Endothelial cell (in vitro differentiated cells): ENCODE measurements around the gene ABCB4. TPM values are rescaled to one million over a fixed set of nuclear protein-coding genes. Genes with fewer than 3 reads are reported as not detected.
A peak's percentile ranks its signal among the peaks of the same experiment; 100 is the strongest.
"Not testable (repeated sequence)": the region's sequence is repeated elsewhere in the genome, so short reads cannot be mapped to it uniquely, and the experiment has no call there.

Experiments used
- DNase-seq: peaks from one replicate; pipeline ENCODE4 v3.0.0; 2021; ENCODE audit warnings: low spot score
- H3K27ac Mint-ChIP-seq: one replicate; pipeline ENCODE4 v1.8.0; 2021; ENCODE audit warnings: mixed read lengths, inconsistent platforms; ENCODE audit not compliant: unreplicated experiment
- H3K27me3 Mint-ChIP-seq: one replicate; pipeline ENCODE4 v1.8.0; 2021; ENCODE audit warnings: mild to moderate bottlenecking, moderate library complexity, mixed read lengths, inconsistent platforms; ENCODE audit not compliant: unreplicated experiment
- H3K36me3 Mint-ChIP-seq: one replicate; pipeline ENCODE4 v1.8.0; 2021; ENCODE audit warnings: mild to moderate bottlenecking, low read depth, mixed read lengths, inconsistent platforms; ENCODE audit not compliant: unreplicated experiment
- H3K4me1 Mint-ChIP-seq: one replicate; pipeline ENCODE4 v1.8.0; 2021; ENCODE audit warnings: mild to moderate bottlenecking, mixed read lengths, inconsistent platforms; ENCODE audit not compliant: unreplicated experiment
- H3K4me3 Mint-ChIP-seq: one replicate; pipeline ENCODE4 v1.8.0; 2021; ENCODE audit warnings: mild to moderate bottlenecking, mixed read lengths, inconsistent platforms; ENCODE audit not compliant: unreplicated experiment
- H3K9me3 Mint-ChIP-seq: one replicate; pipeline ENCODE4 v1.8.0; 2021; ENCODE audit warnings: mixed read lengths, inconsistent platforms; ENCODE audit not compliant: unreplicated experiment
- total RNA-seq: library from RNA; stranded (reverse); fragmentation: NEBNext Ultra II Directional; extraction: Animal tissue kit (Norgen Biotek cat#: 25700); gene quantifications from one replicate; pipeline ENCODE4 v1.2.1, GENCODE V29; 2021; ENCODE audit not compliant: unreplicated experiment
- TF ChIP-seq, protein P1 (sequence below): fragments of 200-600 bp; sonication (generic); IDR thresholded peaks from one replicate; pipeline ENCODE4 v1.5.0; 2021; ENCODE audit warnings: antibody characterized with exemption; ENCODE audit not compliant: unreplicated experiment

Gene ABCB4
- total RNA-seq, 1 donor from 2014 or later, result 3.0 TPM

DNA sequence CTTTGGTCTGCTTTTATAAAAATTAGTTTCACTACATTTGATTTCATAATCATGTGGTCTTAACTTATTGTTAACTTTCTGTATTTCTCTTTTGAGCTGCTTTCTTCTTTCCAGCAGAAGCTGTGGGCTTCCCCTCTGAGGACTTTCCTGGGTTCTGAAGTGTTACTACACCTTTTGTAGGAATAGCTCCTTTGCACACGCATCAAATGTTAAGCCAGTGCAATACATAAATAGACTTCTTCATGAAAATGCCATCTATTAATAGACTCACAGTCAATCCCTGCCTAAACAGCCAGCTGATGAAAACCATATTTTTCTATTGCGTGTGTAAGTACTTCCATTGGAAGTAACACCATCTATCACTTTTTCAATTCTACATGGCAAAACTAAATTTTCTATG is 1.5 kb downstream of the ABCB4 start:
- no peak overlapping the region for H3K4me3 Mint-ChIP-seq
- no peak for DNase-seq
- peaks cover 4% of the 10 kb centered on the region for H3K27me3 Mint-ChIP-seq
- TF ChIP-seq, protein P1, sequence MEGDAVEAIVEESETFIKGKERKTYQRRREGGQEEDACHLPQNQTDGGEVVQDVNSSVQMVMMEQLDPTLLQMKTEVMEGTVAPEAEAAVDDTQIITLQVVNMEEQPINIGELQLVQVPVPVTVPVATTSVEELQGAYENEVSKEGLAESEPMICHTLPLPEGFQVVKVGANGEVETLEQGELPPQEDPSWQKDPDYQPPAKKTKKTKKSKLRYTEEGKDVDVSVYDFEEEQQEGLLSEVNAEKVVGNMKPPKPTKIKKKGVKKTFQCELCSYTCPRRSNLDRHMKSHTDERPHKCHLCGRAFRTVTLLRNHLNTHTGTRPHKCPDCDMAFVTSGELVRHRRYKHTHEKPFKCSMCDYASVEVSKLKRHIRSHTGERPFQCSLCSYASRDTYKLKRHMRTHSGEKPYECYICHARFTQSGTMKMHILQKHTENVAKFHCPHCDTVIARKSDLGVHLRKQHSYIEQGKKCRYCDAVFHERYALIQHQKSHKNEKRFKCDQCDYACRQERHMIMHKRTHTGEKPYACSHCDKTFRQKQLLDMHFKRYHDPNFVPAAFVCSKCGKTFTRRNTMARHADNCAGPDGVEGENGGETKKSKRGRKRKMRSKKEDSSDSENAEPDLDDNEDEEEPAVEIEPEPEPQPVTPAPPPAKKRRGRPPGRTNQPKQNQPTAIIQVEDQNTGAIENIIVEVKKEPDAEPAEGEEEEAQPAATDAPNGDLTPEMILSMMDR, result no peak
- no peaks in the 10 kb centered on the region for H3K36me3 Mint-ChIP-seq
- no peak overlapping the region for H3K27ac Mint-ChIP-seq
- peaks cover 11% of the 10 kb centered on the region for H3K4me1 Mint-ChIP-seq
- no peaks in the 10 kb centered on the region for H3K9me3 Mint-ChIP-seq

DNA sequence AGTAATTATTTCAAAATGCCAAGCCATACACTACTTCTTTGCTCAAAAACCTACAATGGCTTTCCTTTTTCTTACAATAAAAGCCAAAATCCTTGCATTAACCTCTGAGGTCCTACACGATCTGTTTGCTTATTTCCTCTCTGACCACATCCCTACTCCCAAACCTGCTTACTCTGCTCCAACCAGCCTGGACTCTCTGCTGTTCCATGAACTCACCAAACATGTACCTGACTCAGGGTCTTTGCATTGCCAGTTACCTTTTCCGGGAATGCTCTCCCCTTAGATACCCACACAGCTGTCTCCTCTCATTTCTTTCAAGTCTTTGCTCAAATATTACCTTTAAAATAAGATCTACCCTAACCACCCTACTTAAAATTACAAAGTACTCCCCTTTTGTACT is 2.3 kb downstream of the ABCB4 start:
- no peak overlapping the region for H3K4me3 Mint-ChIP-seq
- no peaks in the 10 kb centered on the region for H3K36me3 Mint-ChIP-seq
- no peak overlapping the region for H3K27ac Mint-ChIP-seq
- DNase-seq, result no peak
- peaks cover 4% of the 10 kb centered on the region for H3K27me3 Mint-ChIP-seq
- H3K9me3 Mint-ChIP-seq, result no peaks in the 10 kb centered on the region
- peaks cover 11% of the 10 kb centered on the region for H3K4me1 Mint-ChIP-seq
- TF ChIP-seq, protein P1, result no peak

DNA sequence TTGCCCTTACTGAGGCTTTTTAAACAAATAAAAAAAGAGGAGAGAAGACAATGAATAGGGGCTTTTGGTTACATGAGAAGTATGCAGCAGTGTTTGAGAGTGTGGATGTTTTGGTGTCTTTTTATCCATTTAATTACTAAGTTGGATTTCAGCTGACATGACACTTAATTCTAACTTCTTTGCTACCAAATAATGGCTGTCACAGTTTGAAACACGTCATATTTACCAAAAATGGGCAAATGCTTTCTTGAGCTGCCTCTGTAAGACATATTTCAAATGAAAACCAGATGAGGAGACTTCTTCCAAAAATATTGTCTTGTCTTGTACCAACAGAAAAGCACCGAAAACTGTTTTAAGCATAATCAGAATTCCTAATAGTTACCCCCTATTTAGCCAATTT is 4.0 kb downstream of the ABCB4 start:
- no peaks in the 10 kb centered on the region for H3K9me3 Mint-ChIP-seq
- peaks cover 4% of the 10 kb centered on the region for H3K27me3 Mint-ChIP-seq
- H3K4me3 Mint-ChIP-seq, result no peak overlapping the region
- H3K27ac Mint-ChIP-seq, result no peak overlapping the region
- no peak for DNase-seq
- peaks cover 12% of the 10 kb centered on the region for H3K4me1 Mint-ChIP-seq
- H3K36me3 Mint-ChIP-seq, result peaks cover 2% of the 10 kb centered on the region
- TF ChIP-seq, protein P1, result no peak

DNA sequence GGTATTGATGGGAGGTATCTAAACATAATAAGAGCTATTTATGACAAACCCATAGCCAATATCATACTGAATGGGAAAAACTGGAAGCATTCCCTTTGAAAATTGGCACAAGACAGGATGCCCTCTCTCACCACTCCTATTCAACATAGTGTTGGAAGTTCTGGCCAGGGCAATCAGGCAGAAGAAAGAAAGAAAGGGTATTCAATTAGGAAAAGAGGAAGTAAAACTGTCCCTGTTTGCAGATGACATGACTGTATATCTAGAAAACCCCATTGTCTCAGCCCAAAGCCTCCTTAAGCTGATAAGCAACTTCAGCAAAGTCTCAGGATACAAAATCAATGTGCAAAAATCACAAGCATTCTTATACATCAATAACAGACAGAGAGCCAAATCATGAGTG is 6.3 kb downstream of the ABCB4 start:
- H3K4me3 Mint-ChIP-seq, H3K9me3 Mint-ChIP-seq, H3K27me3 Mint-ChIP-seq, H3K4me1 Mint-ChIP-seq, H3K36me3 Mint-ChIP-seq, H3K27ac Mint-ChIP-seq, DNase-seq: not testable (repeated sequence)

GRCh38 chr7:87465534-87465880 is 10.0 kb downstream of the ABCB4 start:
- not testable (repeated sequence) for H3K4me3 Mint-ChIP-seq, H3K27me3 Mint-ChIP-seq, DNase-seq, H3K9me3 Mint-ChIP-seq, H3K36me3 Mint-ChIP-seq, H3K4me1 Mint-ChIP-seq, H3K27ac Mint-ChIP-seq

DNA sequence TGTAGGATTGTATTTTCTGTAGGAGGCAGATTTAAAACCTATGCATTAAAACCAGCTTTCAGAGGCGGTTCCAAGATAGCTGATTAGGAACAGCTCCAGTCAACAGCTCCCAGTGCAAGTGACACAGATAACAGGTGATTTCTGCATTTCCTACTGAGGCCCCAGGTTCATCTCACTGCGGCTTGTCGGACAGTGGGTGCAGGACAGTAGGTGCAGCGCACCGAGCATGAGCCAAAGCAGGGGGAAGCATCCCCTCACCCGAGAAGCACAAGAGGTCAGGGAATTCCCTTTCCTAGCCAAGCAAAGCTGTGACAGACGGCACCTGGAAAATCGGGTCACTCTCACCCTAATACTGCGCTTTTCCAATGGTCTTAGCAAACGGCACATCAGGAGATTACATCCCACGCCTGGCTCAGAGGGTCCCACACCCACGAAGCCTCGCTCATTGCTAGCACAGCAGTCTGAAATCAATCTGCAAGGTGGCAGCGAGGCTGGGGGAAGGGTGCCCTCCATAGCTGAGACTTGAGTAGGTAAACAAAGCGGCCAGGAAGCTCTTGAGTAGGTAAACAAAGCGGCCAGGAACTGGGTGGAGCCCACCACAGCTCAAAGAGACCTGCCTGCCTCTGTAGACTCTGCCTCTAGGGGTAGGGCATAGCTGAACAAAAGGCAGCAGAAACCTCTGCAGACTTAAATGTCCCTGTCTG is 10.5 kb downstream of the ABCB4 start:
- DNase-seq, result peak; percentile 9
- not testable (repeated sequence) for H3K9me3 Mint-ChIP-seq, H3K4me1 Mint-ChIP-seq, H3K36me3 Mint-ChIP-seq, H3K27me3 Mint-ChIP-seq, H3K4me3 Mint-ChIP-seq
- peak overlapping the region; percentile 42 for H3K27ac Mint-ChIP-seq
